Activated CD4-positive, CD25-positive, alpha-beta regulatory T cell treated with anti-CD3 and anti-CD28 coated beads, Interleukin-2, amount 50 U/mL, for 16 hours (primary cell): ENCODE measurements around the gene DPP6.
"Not testable (repeated sequence)": the region's sequence is repeated elsewhere in the genome, so short reads cannot be mapped to it uniquely, and the experiment has no call there.

Experiments
- DNase-seq: peaks from one replicate; pipeline ENCODE4 v3.0.0-alpha.2; 2020; ENCODE audit warnings: low read depth, low spot score

Gene DPP6

DNA sequence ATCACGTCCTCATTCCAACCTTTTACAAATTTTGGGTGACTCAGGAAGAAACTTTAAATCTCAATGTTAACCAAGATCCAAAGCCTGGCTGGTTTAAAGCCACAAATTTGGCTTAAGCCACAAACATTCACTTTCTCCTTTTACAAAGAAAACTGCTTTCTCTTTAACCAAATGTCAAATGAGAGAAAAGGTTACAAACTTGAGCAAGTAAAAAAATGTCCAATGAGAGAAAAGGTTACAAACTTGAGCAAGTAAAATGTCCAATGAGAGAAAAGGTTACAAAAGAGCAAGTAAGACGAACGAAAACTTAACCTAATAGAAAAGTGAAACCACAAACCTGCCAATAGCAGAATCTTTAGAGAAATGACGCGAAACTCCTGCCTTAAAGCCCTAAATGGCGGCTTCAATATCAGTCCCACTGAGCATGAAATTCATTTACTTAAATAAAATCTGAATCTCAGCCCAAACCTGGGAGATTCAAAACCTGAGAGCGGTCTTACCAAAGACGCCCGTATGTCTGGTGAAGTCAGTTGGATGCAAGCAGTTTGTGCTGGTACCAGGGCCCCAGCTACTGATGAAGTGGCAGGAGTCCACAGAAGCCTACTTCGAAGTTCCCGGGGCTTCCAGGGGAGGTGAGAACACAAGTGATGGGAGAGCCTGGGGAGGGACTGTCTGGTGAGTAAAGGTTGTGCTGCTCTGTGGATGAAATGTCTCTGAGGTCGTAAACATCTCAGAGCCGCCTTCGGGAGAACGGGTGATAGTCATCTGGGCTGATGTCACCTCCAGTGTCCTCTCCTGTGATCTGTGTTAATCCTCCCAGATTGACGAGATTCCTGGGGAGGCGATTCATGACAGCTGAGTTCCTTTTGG is 876.2 kb downstream of the DPP6 start:
- no peak for DNase-seq

GRCh38 chr7:154929006-154929726 is 877.0 kb downstream of the DPP6 start:
- no peak for DNase-seq

- no peak for DNase-seq
Measured at GRCh38 chr7:154931906-154932305, 879.7 kb downstream of the DPP6 start.

- not testable (repeated sequence) for DNase-seq
Measured at GRCh38 chr7:154934353-154934952, 882.3 kb downstream of the DPP6 start.

DNA sequence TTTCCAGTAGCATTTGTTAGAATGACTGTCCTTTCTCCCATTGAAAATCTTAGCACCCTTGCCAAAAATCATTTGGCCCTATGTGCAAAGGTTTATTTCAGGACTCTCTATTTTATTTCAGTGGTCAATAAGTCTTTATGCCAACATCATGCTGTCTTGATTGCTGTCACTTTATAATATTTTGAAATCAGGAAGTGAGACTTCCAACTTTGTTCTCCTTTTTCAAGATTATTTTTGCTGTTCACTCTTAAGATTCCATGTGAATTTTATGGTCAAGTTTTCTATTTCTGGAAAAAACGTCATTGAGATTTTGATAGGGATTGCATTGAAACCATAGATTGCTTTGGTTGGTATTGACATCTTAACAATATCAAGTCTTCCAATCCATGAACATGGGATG is 885.6 kb downstream of the DPP6 start:
- DNase-seq, result no peak

GRCh38 chr7:154942691-154943090 is 890.5 kb downstream of the DPP6 start:
- DNase-seq, result no peak
